ENCODE measurements around the gene HRH4. TPM values are rescaled to one million over a fixed set of nuclear protein-coding genes. Genes with fewer than 3 reads are reported as not detected.

Gene HRH4
- total RNA-seq, 6 donors from 2014 or later = 0.10 to 1.1 (median 0.45) TPM; not detected in 2

DNA sequence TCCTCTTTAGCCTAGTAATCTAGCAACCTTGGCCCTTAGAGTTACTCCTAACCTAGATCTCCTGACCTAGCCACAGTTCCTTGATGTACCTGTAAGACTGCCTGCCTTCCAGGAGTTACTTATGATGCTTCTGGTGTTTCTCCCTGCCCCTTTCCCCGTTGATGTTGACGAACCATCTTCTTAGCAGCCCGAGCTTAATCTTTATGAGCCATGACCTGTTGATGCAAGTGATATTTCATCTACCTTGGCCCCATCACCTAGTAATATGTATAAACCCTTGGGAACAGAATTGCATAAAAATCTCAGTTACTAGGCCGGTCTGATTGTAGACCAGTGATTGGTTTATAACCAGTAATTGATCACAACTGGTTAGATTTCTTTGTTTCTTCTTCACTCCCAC lies 31.2 kb upstream of the HRH4 start:
- Histone ChIP-seq H3K36me3 (peaks cover 0 to 17% (median 0%) of the 10 kb centered on the region in 4 donors), H3K27ac (no peak overlapping the region), H3K9me3 (peaks cover 0 to 3% (median 0%) of the 10 kb centered on the region in 4 donors), H3K4me1 (peaks cover 5 to 18% (median 9%) of the 10 kb centered on the region in 4 donors), H3K27me3 (no peaks in the 10 kb centered on the region), H3K4me3 (no peak overlapping the region)
- 96 to 99% methylated on average over 4 of the region's 4 CpGs for WGBS, 2 donors
- TF ChIP-seq CTCF (IDR thresholded peaks at IDR 0.05) (no peak), POLR2AphosphoS5 (IDR thresholded peaks at IDR 0.05) (no peak), POLR2A (IDR thresholded peaks at IDR 0.05) (no peak), EP300 (IDR thresholded peaks at IDR 0.05) (no peak)
- DNase-seq = no peak
- ATAC-seq (ENCODE audit: low FRiP score in 2 of 2) = no peak

DNA sequence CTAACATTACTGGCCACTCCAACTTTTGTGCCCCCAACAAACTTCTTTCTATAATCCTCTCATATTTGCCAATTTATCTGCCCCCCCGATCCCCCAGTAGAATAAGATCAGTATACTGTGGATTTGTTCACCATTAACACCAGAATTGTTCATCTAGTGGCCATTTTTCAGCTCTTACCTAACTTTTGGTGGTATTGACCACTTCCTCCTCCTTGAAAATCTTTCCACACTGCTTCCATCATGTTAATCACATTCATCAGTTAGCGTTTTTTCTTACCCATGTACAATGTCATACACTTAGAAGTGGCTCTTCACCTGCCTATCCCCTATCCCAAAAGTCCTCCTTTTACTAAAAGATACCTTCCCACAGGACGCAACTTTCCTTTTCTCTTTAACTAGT lies 27.8 kb upstream of the HRH4 start:
- TF ChIP-seq POLR2AphosphoS5 (IDR thresholded peaks at IDR 0.05) (no peak), POLR2A (IDR thresholded peaks at IDR 0.05) (no peak), EP300 (IDR thresholded peaks at IDR 0.05) (no peak), CTCF (IDR thresholded peaks at IDR 0.05) (no peak)
- no peak for ATAC-seq (ENCODE audit: low FRiP score in 2 of 2)
- WGBS, 2 donors = 86 to 95% methylated on average over 3 of the region's 3 CpGs
- H3K9me3 ChIP-seq = no peaks in the 10 kb centered on the region
- H3K27ac ChIP-seq = no peak overlapping the region
- peaks cover 0 to 27% (median 2%) of the 10 kb centered on the region in 4 donors for H3K36me3 ChIP-seq
- DNase-seq = no peak
- H3K27me3 ChIP-seq = no peaks in the 10 kb centered on the region
- H3K4me1 ChIP-seq = peaks cover under 1 to 9% (median 3%) of the 10 kb centered on the region in 4 donors
- H3K4me3 ChIP-seq = no peak overlapping the region

GRCh38 chr18:24436939-24437338 lies 23.5 kb upstream of the HRH4 start:
- 90 to 97% methylated on average over 1 of the region's 1 CpG for WGBS, 2 donors
- ATAC-seq (ENCODE audit: low FRiP score in 2 of 2) (no peak), DNase-seq (no peak)
- no peak overlapping the region for H3K27ac ChIP-seq
- no peaks in the 10 kb centered on the region for H3K4me1 ChIP-seq
- H3K36me3 ChIP-seq = peaks cover 0 to 46% (median 3%) of the 10 kb centered on the region in 4 donors
- H3K9me3 ChIP-seq = no peaks in the 10 kb centered on the region
- no peaks in the 10 kb centered on the region for H3K27me3 ChIP-seq
- H3K4me3 ChIP-seq = no peak overlapping the region
- TF ChIP-seq POLR2AphosphoS5 (IDR thresholded peaks at IDR 0.05) = no peak
- no peak for TF ChIP-seq CTCF (IDR thresholded peaks at IDR 0.05)
- no peak for TF ChIP-seq EP300 (IDR thresholded peaks at IDR 0.05)
- TF ChIP-seq POLR2A (IDR thresholded peaks at IDR 0.05) = no peak

DNA sequence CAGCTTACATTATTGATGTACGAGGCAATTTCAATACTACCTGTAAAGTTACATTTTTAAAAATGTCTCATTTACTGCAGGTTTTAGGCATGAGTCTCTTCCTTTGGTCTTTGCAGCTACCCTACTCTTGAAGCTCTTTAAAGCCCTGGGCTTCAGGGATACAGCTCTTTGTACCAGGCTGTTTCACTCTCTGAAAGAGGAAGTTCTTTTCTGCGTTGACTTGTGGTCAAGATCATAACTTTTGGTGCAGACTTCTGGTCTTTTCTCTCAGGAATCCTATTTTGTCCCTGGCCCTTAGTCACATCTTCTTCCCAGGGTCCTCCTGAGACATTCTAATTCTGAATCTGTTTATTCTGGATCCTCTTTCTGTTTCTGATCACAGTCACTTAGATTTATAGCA lies 16.6 kb upstream of the HRH4 start:
- DNase-seq = no peak
- no peak for ATAC-seq (ENCODE audit: low FRiP score in 2 of 2)
- TF ChIP-seq POLR2A (IDR thresholded peaks at IDR 0.05) (no peak), CTCF (IDR thresholded peaks at IDR 0.05) (no peak), EP300 (IDR thresholded peaks at IDR 0.05) (no peak), POLR2AphosphoS5 (IDR thresholded peaks at IDR 0.05) (no peak)
- Histone ChIP-seq H3K9me3 (no peaks in the 10 kb centered on the region), H3K27me3 (no peaks in the 10 kb centered on the region), H3K4me1 (no peaks in the 10 kb centered on the region), H3K27ac (no peak overlapping the region), H3K4me3 (no peak overlapping the region), H3K36me3 (peaks cover 3 to 88% (median 16%) of the 10 kb centered on the region in 4 donors)
- 64 to 70% methylated on average over 2 of the region's 2 CpGs for WGBS, 2 donors

- Histone ChIP-seq H3K9me3 (no peaks in the 10 kb centered on the region), H3K4me3 (no peak overlapping the region), H3K27me3 (no peaks in the 10 kb centered on the region), H3K27ac (no peak overlapping the region), H3K4me1 (no peaks in the 10 kb centered on the region), H3K36me3 (peaks cover 16 to 97% (median 31%) of the 10 kb centered on the region in 4 donors)
- no peak for DNase-seq
- no peak for TF ChIP-seq CTCF (IDR thresholded peaks at IDR 0.05)
- no peak for TF ChIP-seq EP300 (IDR thresholded peaks at IDR 0.05)
- TF ChIP-seq POLR2AphosphoS5 (IDR thresholded peaks at IDR 0.05) = no peak
- TF ChIP-seq POLR2A (IDR thresholded peaks at IDR 0.05) = no peak
- 89 to 97% methylated on average over 1 of the region's 1 CpG for WGBS, 2 donors
- ATAC-seq (ENCODE audit: low FRiP score in 2 of 2) = no peak
Observed at GRCh38 chr18:24446453-24446852, 14.0 kb upstream of the HRH4 start.
